GM12878 (cell line): ENCODE results near the gene DHCR24. TPM values are rescaled to one million over a fixed set of nuclear protein-coding genes. Genes with fewer than 3 reads are reported as not detected.

ENCODE experiments used
- ATAC-seq: fragments of 200-7000 bp; cut with Tn5 transposase; 3 replicates; pipeline ENCODE4 v1.9.1; 2020; ENCODE audit warnings: mild to moderate bottlenecking, moderate library complexity
- BruUV-seq: library from RNA; stranded (reverse); fragments of 400-500 nt; replicated peaks from 2 replicates; lab custom pipeline; 2021; lab: Mats Ljungman, UMichigan
- CTCF ChIA-PET: fragments of 300-600 bp; sonication (Branson Sonifier 250); formaldehyde crosslinking; extraction: SDS; loops from one replicate; lab custom pipeline; 2021; ENCODE audit warnings: inconsistent platforms; lab: Yijun Ruan, JAX
- POLR2A ChIA-PET: fragments of 350-600 bp; formaldehyde crosslinking; extraction: SDS; loops from one replicate; lab custom pipeline; 2021; ENCODE audit warnings: inconsistent platforms; lab: Charles Lee
- RAD21 ChIA-PET: fragments of 300-600 bp; sonication (Branson Sonifier 250); formaldehyde crosslinking; loops from one replicate; lab custom pipeline; 2023; ENCODE audit warnings: antibody characterized with exemption; ENCODE audit not compliant: unreplicated experiment; lab: Charles Lee
- SMC1A ChIA-PET: fragments of 300-600 bp; sonication (Branson Sonifier 250); formaldehyde crosslinking; loops from one replicate; lab custom pipeline; 2023; ENCODE audit not compliant: unreplicated experiment, uncharacterized antibody; lab: Charles Lee
- DNase-seq: peaks from one replicate; pipeline ENCODE4 v3.0.0-alpha.2; 2011; ENCODE audit warnings: low read depth, low spot score
- FAIRE-seq: peaks from 3 replicates; lab custom pipeline; 2011; peaks lifted over from hg19 to GRCh38; lab: Jason Lieb, UNC
- H2AFZ ChIP-seq: 2 replicates; pipeline ENCODE4 v1.6.0; 2011; ENCODE audit warnings: low read depth, low read length, control low read depth; ENCODE audit not compliant: control insufficient read depth
- H3K27ac ChIP-seq: 2 replicates; pipeline ENCODE4 v1.5.1; 2011; ENCODE audit warnings: control low read depth; ENCODE audit not compliant: control insufficient read depth, insufficient read depth
- H3K27me3 ChIP-seq, 2 experiments: replicated peaks in 1 of 2; 2 replicates each; pipeline versions ENCODE4 v1.6.0 to v1.6.1; 2011; ENCODE audit warnings: low read length in 1 of 2; ENCODE audit not compliant: control insufficient read depth in 2 of 2, insufficient read depth in 2 of 2
- H3K36me3 ChIP-seq, 2 experiments: 2 replicates each; pipeline ENCODE4 v1.5.1; 2011; ENCODE audit warnings: low read length in 1 of 2; ENCODE audit not compliant: control insufficient read depth in 2 of 2, insufficient read depth in 2 of 2
- H3K4me1 ChIP-seq: 2 replicates; pipeline ENCODE4 v1.6.1; 2011; ENCODE audit warnings: mild to moderate bottlenecking, low read length, moderate library complexity, mixed read lengths; ENCODE audit not compliant: control insufficient read depth, insufficient read depth
- H3K4me2 ChIP-seq: 2 replicates; pipeline ENCODE4 v1.6.0; 2011; ENCODE audit warnings: control low read depth; ENCODE audit not compliant: control insufficient read depth, insufficient read depth
- H3K4me3 ChIP-seq: fragments of 200-600 bp; sonication (generic); 2 replicates; pipeline ENCODE4 v1.5.1; 2016
- H3K79me2 ChIP-seq: 2 replicates; pipeline ENCODE4 v1.6.0; 2011; ENCODE audit warnings: low read length; ENCODE audit not compliant: control insufficient read depth, insufficient read depth
- H3K9ac ChIP-seq: 2 replicates; pipeline ENCODE4 v1.8.0; 2011; ENCODE audit warnings: low read length, control low read depth, mixed read lengths; ENCODE audit not compliant: control insufficient read depth, insufficient read depth
- H3K9me3 ChIP-seq: replicated peaks from 3 replicates; pipeline ENCODE4 v1.5.1; 2011; ENCODE audit warnings: mild to moderate bottlenecking, low read length; ENCODE audit not compliant: control insufficient read depth, insufficient read depth
- H4K20me1 ChIP-seq: 2 replicates; pipeline ENCODE4 v1.6.0; 2011; ENCODE audit not compliant: control insufficient read depth, insufficient read depth
- CBX3 ChIP-seq: fragments of 200-600 bp; sonication (generic); IDR thresholded peaks from 2 replicates; pipeline ENCODE4 v1.6.1; 2016; ENCODE audit warnings: low read depth, borderline replicate concordance
- CBX5 ChIP-seq: sonication (generic); IDR thresholded peaks from 2 replicates; pipeline ENCODE4 v1.6.1; 2016; ENCODE audit warnings: low read depth, moderate library complexity, mild to moderate bottlenecking, inconsistent platforms
- CHD4 ChIP-seq: fragments of 200-600 bp; sonication (generic); IDR thresholded peaks from 2 replicates; pipeline ENCODE4 v1.6.1; 2016; ENCODE audit warnings: mild to moderate bottlenecking
- CREM ChIP-seq: IDR thresholded peaks from 2 replicates; pipeline ENCODE4 v1.6.1; 2014; ENCODE audit warnings: antibody characterized with exemption, low read depth
- IKZF1 ChIP-seq: fragments of 450-650 bp; conservative IDR thresholded peaks from 2 replicates; pipeline ENCODE4 v1.6.1; 2017; ENCODE audit warnings: antibody characterized with exemption, mild to moderate bottlenecking
- JUND ChIP-seq: IDR thresholded peaks from 2 replicates; pipeline ENCODE4 v1.6.1; 2012; ENCODE audit warnings: low read depth, mild to moderate bottlenecking, low read length, improper control_type of control experiment, moderate library complexity
- MEF2B ChIP-seq: fragments of 450-650 bp; IDR thresholded peaks from 2 replicates; pipeline ENCODE4 v1.6.1; 2018; ENCODE audit warnings: mild to moderate bottlenecking, moderate library complexity; ENCODE audit not compliant: partially characterized antibody, poor library complexity, severe bottlenecking
- MYB ChIP-seq: fragments of 150-350 bp; IDR thresholded peaks from 2 replicates; pipeline ENCODE4 v1.6.1; 2014; ENCODE audit warnings: mild to moderate bottlenecking, low read depth, low read length, borderline replicate concordance
- NFXL1 ChIP-seq: fragments of 450-650 bp; IDR thresholded peaks from 2 replicates; pipeline ENCODE4 v1.6.1; 2017; ENCODE audit warnings: antibody characterized with exemption, mild to moderate bottlenecking, borderline replicate concordance
- POLR2A ChIP-seq: IDR thresholded peaks from 2 replicates; pipeline ENCODE4 v1.6.1; 2011; ENCODE audit warnings: low read depth, mild to moderate bottlenecking, low read length
- RBBP5 ChIP-seq: fragments of 200-600 bp; sonication (generic); conservative IDR thresholded peaks from 2 replicates; pipeline ENCODE4 v1.6.1; 2016
- SPI1 ChIP-seq: IDR thresholded peaks from 2 replicates; pipeline ENCODE4 v1.6.1; 2011; ENCODE audit warnings: low read depth, mild to moderate bottlenecking, low read length, moderate library complexity, borderline replicate concordance; ENCODE audit not compliant: insufficient read depth
- SREBF2 ChIP-seq: IDR thresholded peaks from 2 replicates; pipeline ENCODE4 v1.6.1; 2012; ENCODE audit warnings: mild to moderate bottlenecking, low read length
- STAT3 ChIP-seq: IDR thresholded peaks from 2 replicates; pipeline ENCODE4 v1.6.1; 2011; ENCODE audit warnings: low read depth, low read length, improper control_type of control experiment
- SUZ12 ChIP-seq: fragments of 200-600 bp; sonication (generic); IDR thresholded peaks from one replicate; pipeline ENCODE4 v1.6.1; 2018; ENCODE audit warnings: antibody characterized with exemption, mild to moderate bottlenecking; ENCODE audit not compliant: unreplicated experiment
- TCF7 ChIP-seq: IDR thresholded peaks from 2 replicates; pipeline ENCODE4 v1.6.1; 2014; ENCODE audit warnings: antibody characterized with exemption, borderline replicate concordance
- ZBED1 ChIP-seq: IDR thresholded peaks from 2 replicates; pipeline ENCODE4 v1.6.1; 2016; ENCODE audit warnings: borderline replicate concordance
- ZNF207 ChIP-seq: fragments of 450-650 bp; IDR thresholded peaks from 2 replicates; pipeline ENCODE4 v1.6.1; 2014; ENCODE audit warnings: antibody characterized with exemption, mild to moderate bottlenecking, borderline replicate concordance
- WGBS: methylation state at CpG from one replicate; pipeline ENCODE4 v1.1.6; 2016; ENCODE audit warnings: low lambda C conversion rate; ENCODE audit not compliant: insufficient replicate concordance, insufficient coverage; ENCODE audit errors: missing lambda C conversion rate; 5-methylcytosine and 5-hydroxymethylcytosine counted together
- in situ Hi-C: fragments of 300-500 bp; cut with MboI; formaldehyde crosslinking; loops from 9 replicates; pipeline ENCODE4 v1.14.3; 2018; ENCODE audit warnings: mixed read lengths
- intact Hi-C: fragments of 100-400 bp; cut with micrococcal nuclease; formaldehyde crosslinking; loops from one replicate; pipeline ENCODE4 v1.14.2; 2022; ENCODE audit not compliant: unreplicated experiment
- polyA plus RNA-seq, 11 experiments: library from polyadenylated mRNA; depleted of rRNA in 4 of 11; unstranded in 6 of 11; stranded (reverse) in 5 of 11; fragments of >200 nt; fragmentation: Nextera tagmentation in 4 of 11; fragmentation: Illumina TruSeq in 1 of 11; extraction: Ambion mirVana in 4 of 11; extraction: Trizol in 1 of 11; gene quantifications; 1 replicate in 1 of 11; 2 replicates in 10 of 11; pipeline versions ENCODE4 v1.2.1 to v1.2.3, GENCODE V29; 2011 to 2016; ENCODE audit warnings: inconsistent platforms in 2 of 11, missing spikeins in 2 of 11, low read depth in 1 of 11
- total RNA-seq, 4 experiments: library from RNA; depleted of rRNA in 3 of 4; stranded (reverse); fragments of >200 nt in 3 of 4; fragmentation: Illumina TruSeq in 1 of 4; extraction: Trizol in 1 of 4; gene quantifications; 2 replicates each; pipeline versions ENCODE4 v1.2.1 to v1.2.3, GENCODE V29; 2013 to 2021
- TF ChIP-seq, protein P1 (sequence below): IDR thresholded peaks from 2 replicates; pipeline ENCODE4 v1.6.1; 2011; ENCODE audit warnings: low read depth, low read length, improper control_type of control experiment, borderline replicate concordance
- TF ChIP-seq, protein P2 (sequence below): IDR thresholded peaks from 2 replicates; pipeline ENCODE4 v1.6.1; 2012; ENCODE audit warnings: low read depth, low read length, improper control_type of control experiment

Gene DHCR24
- total and polyA plus RNA-seq, 10 of the 15 experiments (the other 5 are each of a cell fraction or from before 2014, with no cell fraction given), result 23.3 to 169 (median 120) TPM

DNA sequence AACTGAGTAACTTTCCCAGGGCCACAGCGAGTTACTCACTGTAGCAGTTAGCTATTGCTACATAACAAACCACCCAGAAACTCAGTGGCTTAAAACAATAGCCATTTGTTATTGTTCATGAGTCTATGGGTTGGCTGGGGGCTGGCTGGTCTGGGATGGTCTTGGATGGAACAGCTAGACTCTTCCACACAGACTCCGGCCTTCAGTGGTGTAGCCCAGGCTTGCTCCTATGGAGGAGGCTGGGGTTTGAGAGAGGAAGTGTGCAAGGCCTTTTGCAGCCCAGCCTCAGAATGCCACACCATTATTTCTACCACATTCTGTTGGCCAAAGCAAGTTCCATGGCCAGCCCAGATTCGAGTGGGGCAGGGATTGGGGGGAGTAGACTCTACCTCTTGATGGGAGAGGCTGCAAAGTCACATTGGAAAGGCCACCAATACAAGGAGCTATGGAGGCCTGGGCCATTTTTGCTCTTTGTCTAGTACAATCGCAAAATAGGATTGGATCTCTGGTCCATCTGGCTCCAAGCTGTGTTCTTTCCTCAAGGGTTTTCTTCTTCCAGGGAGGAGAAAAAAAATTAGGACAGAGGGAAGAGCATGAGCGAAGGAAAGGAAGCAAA is 48.3 kb downstream of the DHCR24 start:
- SMC1A ChIA-PET, result interaction anchor here (0.7 kb wide), 1 partner anchor 9 kb away, joined by 3 read pairs; no protein-coding TSS in a partner anchor
- POLR2A ChIA-PET, result interaction anchor here (0.7 kb wide), 1 partner anchor 1604 kb away, joined by 3 read pairs; no protein-coding TSS in a partner anchor
- Histone ChIP-seq H3K36me3 (no peaks in the 10 kb centered on the region), H3K4me2 (no peak overlapping the region), H3K4me3 (no peak overlapping the region), H3K4me1 (no peaks in the 10 kb centered on the region), H3K9me3 (no peaks in the 10 kb centered on the region), H4K20me1 (no peaks in the 10 kb centered on the region), H3K79me2 (no peaks in the 10 kb centered on the region), H2AFZ (no peak overlapping the region), H3K27ac (no peak overlapping the region), H3K9ac (no peak overlapping the region), H3K27me3 (no peaks in the 10 kb centered on the region)
- intact Hi-C loops, result no loop called here
- in situ Hi-C loops, result no loop called here
- no peak for DNase-seq
- ATAC-seq, result no peak
- CTCF ChIA-PET, result interaction anchor here (0.5 kb wide), 1 partner anchor 69 kb away, joined by 3 read pairs; no protein-coding TSS in a partner anchor
- 38% methylated on average over 5 of the region's 5 CpGs for WGBS
- BruUV-seq, result no TSS peak
- TF ChIP-seq TCF7 (no peak), MEF2B (no peak), IKZF1 (no peak), RBBP5 (no peak), ZBED1 (no peak), STAT3 (no peak), ZNF207 (no peak), SPI1 (no peak), POLR2A (no peak), NFXL1 (no peak), SREBF2 (no peak), CBX3 (no peak), CREM (no peak), CBX5 (no peak), JUND (no peak), CHD4 (no peak), MYB (no peak), SUZ12 (no peak)
- TF ChIP-seq, protein P1, sequence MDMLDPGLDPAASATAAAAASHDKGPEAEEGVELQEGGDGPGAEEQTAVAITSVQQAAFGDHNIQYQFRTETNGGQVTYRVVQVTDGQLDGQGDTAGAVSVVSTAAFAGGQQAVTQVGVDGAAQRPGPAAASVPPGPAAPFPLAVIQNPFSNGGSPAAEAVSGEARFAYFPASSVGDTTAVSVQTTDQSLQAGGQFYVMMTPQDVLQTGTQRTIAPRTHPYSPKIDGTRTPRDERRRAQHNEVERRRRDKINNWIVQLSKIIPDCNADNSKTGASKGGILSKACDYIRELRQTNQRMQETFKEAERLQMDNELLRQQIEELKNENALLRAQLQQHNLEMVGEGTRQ, result no peak
- TF ChIP-seq, protein P2, sequence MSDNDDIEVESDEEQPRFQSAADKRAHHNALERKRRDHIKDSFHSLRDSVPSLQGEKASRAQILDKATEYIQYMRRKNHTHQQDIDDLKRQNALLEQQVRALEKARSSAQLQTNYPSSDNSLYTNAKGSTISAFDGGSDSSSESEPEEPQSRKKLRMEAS, result no peak
- RAD21 ChIA-PET, result no interaction called here
- no peak for FAIRE-seq
